Measurements from ENCODE around the gene TGM1.
"Not testable (repeated sequence)": the region's sequence is repeated elsewhere in the genome, so short reads cannot be mapped to it uniquely, and the experiment has no call there.

TGM1 gene

GRCh38 chr14:24252289-24253124, 10.5 kb downstream of the TGM1 start:
- DNase-seq, result no peak

DNA sequence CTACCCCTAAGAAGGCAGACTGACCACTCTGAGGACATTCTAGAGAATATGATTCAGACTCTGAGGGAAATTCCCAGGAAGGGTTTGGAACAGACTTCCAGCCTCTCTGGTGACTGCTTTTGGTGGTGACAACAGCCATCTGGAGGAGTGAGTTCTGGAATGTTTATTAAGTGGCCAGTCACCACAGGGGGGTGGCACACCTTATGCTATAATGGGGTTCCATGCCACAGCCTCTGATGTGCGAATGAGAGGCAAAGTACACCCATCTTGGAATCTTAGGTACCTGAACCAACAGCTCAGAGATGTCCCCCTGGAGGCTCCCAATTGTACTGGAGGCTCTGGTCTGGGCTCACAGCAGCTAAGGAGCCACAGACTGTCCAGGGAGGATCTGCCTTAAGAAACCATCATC, 11.1 kb downstream of the TGM1 start:
- DNase-seq, result no peak

DNA sequence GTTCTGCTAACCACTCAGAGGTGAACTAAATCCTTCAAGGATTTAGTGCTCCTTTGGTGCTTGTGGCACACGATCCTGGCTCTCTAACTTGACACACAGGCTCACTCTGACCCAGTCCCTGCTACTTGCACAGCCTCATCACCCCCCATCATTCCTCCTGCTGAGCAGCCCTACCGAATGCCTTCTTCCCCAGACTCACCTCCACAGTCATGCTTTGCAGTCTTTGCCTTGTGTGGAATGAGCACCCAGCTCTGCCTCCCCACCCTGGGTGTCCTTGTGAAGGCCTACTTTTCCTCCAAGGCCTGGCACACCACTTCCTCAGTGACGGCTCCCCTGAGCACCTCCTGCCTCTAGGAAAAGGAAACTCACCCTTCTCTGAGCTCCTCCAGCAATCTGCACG, 12.6 kb downstream of the TGM1 start:
- no peak for DNase-seq

- no peak for DNase-seq
These were observed 13.6 kb downstream of the TGM1 start for GRCh38 chr14:24249230-24250021.

DNA sequence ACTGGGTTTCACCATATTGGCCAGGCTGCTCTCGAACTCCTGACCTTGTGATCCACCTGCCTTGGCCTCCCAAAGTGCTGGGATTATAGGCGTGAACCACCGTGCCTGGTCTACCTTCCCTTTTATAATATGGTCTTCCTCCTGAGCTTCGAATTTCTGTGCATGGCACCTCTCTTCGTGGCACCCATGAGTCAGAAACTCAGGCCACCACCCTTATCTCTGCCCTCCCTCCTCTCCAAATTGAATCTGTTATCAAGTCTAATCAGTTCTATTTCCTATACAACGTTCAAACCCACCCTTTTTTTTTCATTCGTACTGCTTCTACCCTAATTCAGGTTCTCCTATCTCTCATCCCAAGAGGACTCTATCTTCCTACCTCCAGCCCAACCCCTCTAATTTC, 15.6 kb downstream of the TGM1 start:
- DNase-seq, result no peak

DNA sequence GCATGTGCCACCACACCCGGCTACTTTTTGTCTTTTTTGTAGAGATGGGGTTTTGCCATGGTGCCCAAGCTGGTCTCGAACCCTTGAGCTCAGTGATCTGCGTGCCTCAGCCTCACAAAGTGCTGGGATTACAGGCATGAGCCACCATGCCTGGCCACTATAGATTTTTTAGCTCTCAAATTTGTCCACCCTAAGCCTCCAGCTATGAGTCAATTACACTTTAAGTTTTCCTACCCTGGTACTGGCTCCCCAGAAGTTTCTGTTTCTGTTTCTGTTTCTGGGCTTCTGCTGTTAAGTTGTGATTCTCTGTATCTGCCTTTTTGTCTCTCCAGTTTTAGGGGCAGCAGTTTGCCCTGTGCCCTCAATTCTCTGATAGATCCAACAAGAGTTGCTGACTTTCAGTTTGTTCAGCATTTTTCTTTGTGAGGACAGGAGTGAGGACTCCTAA, 16.2 kb downstream of the TGM1 start:
- DNase-seq, result no peak

DNA sequence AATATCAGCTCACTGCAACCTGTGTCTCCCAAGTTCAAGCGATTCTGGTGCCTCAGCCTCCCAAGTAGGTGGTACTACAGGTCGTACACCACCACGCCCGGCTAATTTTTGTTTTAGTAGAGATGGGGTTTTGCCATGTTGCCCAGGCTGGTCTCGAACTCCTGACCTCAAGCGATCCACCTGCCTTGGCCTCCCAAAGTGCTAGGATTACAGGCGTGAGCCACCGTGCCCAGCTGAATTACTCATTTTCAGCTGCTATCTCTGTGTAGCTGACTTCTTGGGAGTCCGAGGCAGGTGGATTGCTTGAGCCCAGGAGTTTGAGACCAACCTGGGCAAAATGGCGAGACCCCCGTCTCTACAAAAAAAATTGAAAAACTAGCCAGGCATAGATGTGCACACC, 17.6 kb downstream of the TGM1 start:
- DNase-seq, result not testable (repeated sequence)

DNA sequence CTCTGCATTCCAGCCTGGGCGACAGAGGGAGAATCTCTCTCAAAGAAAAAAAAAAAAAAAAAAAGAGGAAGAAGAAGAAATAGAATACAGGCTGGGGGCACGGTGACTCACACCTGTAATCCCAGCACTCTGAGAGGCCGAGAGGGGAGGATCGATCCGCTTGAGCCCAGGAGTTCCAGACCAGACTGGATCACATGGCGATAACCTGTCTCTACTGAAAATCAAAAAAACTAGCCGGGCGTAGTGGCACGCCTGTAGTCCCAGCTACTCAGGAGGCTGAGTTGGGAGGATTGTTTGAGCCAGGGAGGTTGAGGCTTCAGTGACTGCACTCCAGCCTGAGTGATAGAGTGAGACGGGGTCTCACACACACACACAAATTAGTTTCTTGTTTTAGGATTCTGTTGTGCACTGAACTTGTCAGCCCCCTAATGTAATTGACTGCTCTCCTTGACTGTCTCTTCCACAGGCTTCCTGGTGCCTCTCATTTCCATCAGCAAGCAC, 19.6 kb downstream of the TGM1 start:
- DNase-seq, result no peak

DNA sequence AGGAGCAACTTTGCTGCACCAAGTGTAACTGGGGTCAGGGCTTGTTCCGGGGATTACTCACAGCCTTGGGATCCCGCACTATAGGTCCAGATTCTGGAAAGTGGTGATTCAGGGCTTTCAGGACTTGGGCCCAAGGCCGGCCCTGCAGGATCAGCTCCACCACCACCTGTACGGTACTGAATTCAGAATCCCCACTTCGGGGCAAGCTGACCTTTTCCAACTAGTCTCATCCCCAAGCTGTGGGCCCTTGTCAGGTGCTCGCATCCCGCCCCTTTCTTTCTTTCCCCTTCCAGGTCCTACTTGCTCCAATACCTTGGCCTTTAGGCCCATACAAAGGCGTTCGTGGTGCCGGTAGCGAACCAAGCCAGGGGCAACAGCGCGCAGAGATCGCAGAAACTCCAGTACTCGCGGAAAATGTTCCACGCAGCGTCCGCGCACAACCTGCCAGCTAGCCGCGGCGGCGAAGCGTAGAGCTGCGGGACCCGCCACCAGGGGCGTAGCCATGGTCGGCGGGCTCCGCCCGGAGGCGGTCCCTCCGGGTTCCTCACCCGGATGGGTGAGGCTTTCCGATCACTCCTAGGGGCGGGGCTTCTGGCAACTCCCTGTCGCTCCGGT, 21.0 kb downstream of the TGM1 start:
- DNase-seq, result peak; percentile 94 to 100 (median 99)

GRCh38 chr14:24240110-24240918, 22.7 kb downstream of the TGM1 start:
- no peak for DNase-seq

DNA sequence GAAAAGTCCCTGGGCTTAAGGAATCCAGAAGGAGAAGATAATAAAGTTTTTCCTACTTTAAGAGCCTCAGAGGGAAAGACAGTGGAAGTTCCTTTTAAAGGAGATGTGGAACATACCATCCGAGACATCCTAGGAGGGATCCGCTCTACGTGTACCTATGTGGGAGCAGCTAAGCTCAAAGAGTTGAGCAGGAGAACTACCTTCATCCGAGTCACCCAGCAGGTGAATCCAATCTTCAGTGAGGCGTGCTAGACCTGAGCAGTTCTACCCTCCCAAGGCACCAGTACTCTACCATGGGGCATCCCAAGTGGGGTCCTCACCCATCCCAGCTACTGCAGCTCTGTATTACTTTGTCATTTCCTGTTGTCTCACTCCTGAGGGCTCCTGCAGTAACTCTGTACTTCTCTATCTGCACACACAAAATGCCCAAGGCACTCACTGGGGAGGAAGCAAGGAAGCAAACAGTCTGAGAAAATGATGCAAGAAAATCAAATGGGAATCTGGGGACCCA, 24.4 kb downstream of the TGM1 start:
- DNase-seq, result no peak

GRCh38 chr14:24238123-24238522, 24.9 kb downstream of the TGM1 start:
- DNase-seq, result no peak

GRCh38 chr14:24237463-24237955, 25.5 kb downstream of the TGM1 start:
- DNase-seq, result no peak

DNA sequence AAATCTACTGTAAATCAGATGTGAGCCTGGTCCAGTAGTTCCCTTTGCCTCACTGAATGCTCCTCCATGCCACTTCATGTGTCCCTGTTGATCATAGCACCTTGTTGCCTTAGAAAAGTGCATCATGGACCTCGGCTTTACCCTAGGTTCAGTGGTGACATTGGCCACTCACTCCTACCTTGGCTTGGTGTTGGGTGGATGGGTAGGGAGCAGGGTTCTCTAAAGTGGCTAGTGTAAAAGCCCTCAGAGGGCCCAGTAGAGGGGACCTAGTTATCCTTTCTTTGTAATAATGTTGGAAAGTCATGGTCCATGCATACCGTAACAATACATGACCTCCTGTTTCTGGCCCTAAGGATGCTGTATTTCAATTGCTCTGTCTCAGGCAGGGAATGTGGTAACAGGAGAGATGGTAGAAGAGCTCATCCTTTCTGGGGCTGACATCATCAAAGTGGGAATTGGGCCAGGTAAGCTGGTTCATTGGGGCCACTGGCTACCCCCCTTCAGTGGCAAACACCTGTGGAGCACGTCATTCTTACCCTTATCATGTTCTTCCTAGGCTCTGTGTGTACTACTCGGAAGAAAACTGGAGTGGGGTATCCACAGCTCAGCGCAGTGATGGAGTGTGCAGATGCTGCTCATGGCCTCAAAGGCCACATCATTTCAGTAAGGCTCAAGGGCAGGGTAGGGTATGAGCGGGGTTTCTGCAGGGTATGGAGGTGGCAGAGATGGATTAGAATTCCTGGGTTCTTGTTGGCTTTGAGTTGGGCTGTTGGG, 26.1 kb downstream of the TGM1 start:
- no peak for DNase-seq

- no peak for DNase-seq
These were observed 26.9 kb downstream of the TGM1 start for GRCh38 chr14:24235804-24236688.

- no peak for DNase-seq
These were observed 28.6 kb downstream of the TGM1 start for GRCh38 chr14:24234095-24235005.

DNA sequence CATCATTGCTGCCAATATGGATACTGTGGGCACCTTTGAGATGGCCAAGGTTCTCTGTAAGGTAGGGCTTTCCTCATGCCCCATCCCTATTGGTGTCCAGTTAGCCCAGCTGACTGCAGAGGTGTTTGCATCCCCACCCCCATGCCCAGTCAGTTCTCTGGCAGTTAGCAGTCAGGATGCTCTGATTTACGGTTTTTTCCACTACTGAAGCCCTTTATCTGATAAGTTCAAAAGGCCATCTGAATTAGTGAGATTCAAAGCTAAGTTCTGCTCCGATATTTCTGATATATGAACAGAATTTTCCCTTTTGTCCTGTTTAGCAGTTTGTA, 29.5 kb downstream of the TGM1 start:
- peak in 1 of 3 experiments; percentile 38 for DNase-seq

DNA sequence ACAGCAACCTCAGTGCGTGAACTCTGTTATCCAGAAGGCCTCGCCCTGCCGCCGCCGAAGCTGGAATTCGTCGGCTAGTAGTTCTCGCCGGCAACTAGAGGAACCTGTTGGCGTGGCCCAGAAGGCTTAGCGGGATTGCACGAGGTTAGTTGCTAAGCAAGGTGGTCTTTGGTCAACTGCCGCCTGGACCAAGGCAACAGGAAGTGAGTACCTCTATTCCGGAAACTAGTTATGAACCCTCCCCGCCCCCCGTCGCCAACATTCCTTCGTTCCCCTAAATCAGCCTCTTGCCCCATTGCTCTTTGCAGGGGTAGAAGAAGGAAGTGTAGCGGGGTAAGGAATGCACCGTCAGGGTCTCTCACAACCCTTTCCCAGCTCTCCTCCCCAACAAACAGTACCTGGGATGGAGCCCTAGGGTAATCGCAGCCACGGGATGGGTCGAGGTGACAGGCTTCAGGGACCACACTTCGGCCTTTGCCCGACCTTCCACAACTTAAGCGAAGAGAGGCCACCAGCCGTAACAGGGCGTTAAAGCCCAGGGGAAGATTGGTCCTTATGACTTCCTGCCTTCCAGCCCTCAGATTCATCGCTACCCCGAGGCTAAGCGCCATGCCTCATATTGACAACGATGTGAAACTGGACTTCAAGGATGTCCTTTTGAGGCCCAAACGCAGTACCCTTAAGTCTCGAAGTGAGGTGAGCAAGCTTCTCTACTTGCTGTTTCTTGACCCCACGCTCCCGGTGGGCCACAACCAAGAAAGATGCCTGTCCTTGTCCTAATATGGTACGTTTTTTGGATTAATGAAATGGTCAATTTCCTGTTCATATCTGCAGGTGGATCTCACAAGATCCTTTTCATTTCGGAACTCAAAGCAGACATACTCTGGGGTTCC, 30.1 kb downstream of the TGM1 start, which contains the start of gene GMPR2:
Gene GMPR2, plus strand, starts transcription at position 285 of the 893 bp plus-strand sequence. Its CDS starts 325 bp downstream, at position 610.
- peak in 2 of 3 experiments; percentile 78 to 93 for DNase-seq
